Measurements from ENCODE around the gene ARSH.
"Not testable (repeated sequence)": the region's sequence is repeated elsewhere in the genome, so short reads cannot be mapped to it uniquely, and the experiment has no call there.

ARSH gene

DNA sequence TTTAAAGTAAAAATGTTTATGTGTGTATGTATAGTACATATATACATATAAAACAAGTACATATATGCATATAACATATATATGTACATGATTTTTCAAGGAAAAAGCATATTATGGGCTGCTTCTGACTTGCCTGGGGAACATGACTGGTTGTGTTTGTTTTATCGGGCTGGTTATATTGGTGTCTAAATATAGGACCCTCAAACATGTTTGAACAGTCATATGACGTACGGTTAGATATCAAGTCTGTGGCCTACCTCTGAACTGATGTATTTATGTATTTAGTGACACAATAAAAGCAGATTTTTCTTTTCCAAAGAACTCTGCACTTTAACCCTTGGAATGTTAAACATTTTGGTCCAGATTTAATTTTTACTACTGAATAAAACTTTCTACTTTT lies 39.3 kb upstream of the ARSH start:
- in situ Hi-C loops (cut with HindIII; ENCODE audit: low sequenced_read_pairs) = no loop called here

DNA sequence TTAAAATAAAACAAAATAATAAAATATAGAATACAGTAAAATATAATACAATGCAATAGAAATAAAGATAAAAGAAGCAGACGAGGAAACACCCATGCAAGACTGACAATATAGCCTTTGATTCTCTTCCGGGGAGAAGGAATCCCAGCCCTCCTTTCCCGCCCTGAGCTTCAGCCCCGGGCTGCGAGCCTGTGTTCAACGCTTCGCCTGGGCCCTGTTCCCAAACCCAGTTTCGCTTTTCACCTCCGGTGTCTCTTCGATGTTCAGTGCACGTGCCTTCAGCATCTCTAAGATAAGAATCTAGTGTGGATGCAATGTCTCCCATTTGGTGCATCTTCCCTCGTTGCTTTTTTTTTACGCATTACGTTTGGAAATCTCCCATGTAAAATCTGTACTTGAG lies 38.8 kb upstream of the ARSH start:
- TF ChIP-seq, protein P1, sequence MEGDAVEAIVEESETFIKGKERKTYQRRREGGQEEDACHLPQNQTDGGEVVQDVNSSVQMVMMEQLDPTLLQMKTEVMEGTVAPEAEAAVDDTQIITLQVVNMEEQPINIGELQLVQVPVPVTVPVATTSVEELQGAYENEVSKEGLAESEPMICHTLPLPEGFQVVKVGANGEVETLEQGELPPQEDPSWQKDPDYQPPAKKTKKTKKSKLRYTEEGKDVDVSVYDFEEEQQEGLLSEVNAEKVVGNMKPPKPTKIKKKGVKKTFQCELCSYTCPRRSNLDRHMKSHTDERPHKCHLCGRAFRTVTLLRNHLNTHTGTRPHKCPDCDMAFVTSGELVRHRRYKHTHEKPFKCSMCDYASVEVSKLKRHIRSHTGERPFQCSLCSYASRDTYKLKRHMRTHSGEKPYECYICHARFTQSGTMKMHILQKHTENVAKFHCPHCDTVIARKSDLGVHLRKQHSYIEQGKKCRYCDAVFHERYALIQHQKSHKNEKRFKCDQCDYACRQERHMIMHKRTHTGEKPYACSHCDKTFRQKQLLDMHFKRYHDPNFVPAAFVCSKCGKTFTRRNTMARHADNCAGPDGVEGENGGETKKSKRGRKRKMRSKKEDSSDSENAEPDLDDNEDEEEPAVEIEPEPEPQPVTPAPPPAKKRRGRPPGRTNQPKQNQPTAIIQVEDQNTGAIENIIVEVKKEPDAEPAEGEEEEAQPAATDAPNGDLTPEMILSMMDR (IDR thresholded peaks at IDR 0.05; ENCODE audit: low read depth, low read length, missing control alignments) = no peak

More for the DNA sequence above, 39.3 kb upstream of the ARSH start:
- no peak overlapping the region for H3K4me3 ChIP-seq (ENCODE audit: low read depth, low read length)
- DNase-seq (ENCODE audit: low read depth) = no peak
- TF ChIP-seq, protein P1 (IDR thresholded peaks at IDR 0.05; ENCODE audit: low read depth, low read length, missing control alignments) = no peak

DNA sequence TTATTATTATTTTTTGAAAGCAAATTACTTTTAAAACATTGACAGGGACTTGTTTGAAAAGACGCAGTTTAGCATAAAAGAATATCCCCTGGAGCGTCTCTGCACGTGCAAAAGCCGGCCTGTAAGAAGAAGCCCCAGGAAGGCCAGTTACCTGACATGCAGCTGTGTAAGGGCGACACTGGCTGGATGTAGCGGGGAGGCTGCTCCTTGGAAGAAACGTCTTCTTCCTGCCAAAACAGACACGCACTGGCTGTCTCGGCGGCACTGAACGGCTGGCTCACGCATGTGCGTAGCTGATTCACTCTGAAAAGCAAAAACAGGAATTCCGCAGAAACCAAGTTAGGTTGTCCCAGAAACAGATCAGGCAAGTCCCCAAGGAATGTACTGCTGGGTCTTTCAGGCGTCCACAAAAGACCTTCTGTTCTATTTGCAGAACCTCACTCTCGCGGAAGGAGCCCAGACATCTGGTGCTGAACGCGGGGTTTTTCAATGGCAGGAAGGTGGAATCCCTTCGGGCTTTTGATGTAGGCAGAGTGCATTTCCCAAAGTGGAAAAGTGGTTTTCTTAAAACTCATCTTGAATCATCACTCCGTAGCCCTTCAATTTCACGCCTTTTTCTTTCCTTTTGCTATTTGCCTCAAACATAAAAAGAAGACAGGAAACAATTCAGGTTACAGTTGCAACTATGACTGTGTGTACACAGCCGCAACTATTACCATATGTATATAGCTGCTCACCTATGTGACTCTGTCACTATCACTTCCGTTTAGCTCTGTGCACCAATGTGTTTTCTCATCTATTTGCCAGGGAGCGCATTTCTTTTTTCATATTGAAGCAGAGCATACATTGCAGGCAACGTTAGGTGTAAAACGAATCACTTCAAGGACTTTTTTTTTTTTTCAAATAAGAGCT lies 38.1 kb upstream of the ARSH start:
- in situ Hi-C loops (cut with HindIII; ENCODE audit: low sequenced_read_pairs) = no loop called here
- peak; percentile 53 for DNase-seq (ENCODE audit: low read depth)
- TF ChIP-seq, protein P1 (IDR thresholded peaks at IDR 0.05; ENCODE audit: low read depth, low read length, missing control alignments) = no peak
- peak overlapping the region; percentile 34 for H3K4me3 ChIP-seq (ENCODE audit: low read depth, low read length)

More for the DNA sequence above, 38.8 kb upstream of the ARSH start:
- in situ Hi-C loops (cut with HindIII; ENCODE audit: low sequenced_read_pairs) = no loop called here
- DNase-seq (ENCODE audit: low read depth) = no peak
- H3K4me3 ChIP-seq (ENCODE audit: low read depth, low read length) = peak overlapping the region; percentile 34

DNA sequence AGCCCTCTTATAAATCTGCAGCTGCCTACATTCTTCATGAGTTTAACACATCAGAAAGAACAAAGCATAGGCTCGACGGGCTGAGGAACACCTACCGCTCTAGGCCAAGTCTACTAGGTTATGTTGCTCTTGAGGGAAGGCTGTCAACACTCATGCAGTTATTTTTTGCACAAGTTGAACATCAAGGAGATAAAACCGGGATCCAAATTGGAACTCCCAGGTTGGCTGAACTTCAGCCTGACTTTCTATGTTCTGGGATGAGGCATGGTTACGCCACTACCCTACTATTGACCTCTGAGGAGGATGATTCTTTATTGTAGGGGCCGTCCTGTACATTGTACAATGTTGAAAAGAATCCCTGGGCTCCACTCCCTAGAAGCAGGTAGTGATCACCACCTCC lies 37.3 kb upstream of the ARSH start:
- TF ChIP-seq, protein P1 (IDR thresholded peaks at IDR 0.05; ENCODE audit: low read depth, low read length, missing control alignments) = no peak
- in situ Hi-C loops (cut with HindIII; ENCODE audit: low sequenced_read_pairs) = no loop called here
- DNase-seq (ENCODE audit: low read depth) = no peak

DNA sequence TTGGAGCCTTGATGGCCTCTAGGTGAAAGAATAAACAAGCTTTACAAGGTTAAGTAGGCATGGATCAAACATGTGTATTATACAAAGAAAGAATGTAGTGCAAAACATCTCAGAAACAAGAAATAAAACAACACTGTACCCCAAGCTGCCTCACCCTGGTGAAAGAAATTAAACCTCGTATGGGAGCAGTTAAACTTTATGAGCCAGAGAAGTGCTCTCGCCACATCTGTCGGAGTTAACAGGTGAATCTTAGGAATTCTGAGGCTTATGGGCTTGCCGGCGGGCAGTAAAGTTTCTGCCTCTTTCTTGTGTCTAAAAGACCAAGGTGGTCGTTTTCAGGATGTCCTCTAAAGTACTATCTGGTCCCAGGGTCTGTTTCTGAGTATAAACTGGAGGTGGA lies 34.0 kb upstream of the ARSH start:
- in situ Hi-C loops (cut with HindIII; ENCODE audit: low sequenced_read_pairs) = no loop called here
- TF ChIP-seq, protein P1 (IDR thresholded peaks at IDR 0.05; ENCODE audit: low read depth, low read length, missing control alignments) = no peak
- no peak for DNase-seq (ENCODE audit: low read depth)
- H3K4me3 ChIP-seq (ENCODE audit: low read depth, low read length) = no peak overlapping the region

More for the DNA sequence above, 37.3 kb upstream of the ARSH start:
- no peak overlapping the region for H3K4me3 ChIP-seq (ENCODE audit: low read depth, low read length)

DNA sequence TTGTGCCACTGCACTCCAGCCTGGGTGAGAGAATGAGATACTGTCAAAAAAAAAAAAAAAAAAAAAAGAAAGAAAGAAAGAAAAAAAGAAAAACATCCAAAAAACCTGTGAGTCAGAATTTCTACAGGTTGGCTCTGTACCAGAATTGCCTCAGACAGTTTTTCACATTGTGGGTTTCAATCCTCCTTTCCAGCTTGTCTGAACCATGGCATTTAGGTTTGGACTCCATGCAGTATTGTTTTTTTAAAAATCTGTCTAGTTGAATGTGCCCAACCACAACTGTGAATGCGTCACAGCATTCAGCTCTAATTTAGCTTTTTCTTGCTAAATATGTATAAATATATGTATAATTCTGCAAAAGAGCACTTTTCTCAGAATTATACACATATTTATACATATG lies 31.4 kb upstream of the ARSH start:
- peak; percentile 65 for DNase-seq (ENCODE audit: low read depth)
- TF ChIP-seq, protein P1 (IDR thresholded peaks at IDR 0.05; ENCODE audit: low read depth, low read length, missing control alignments) = no peak
- in situ Hi-C loops (cut with HindIII; ENCODE audit: low sequenced_read_pairs) = no loop called here
- no peak overlapping the region for H3K4me3 ChIP-seq (ENCODE audit: low read depth, low read length)

DNA sequence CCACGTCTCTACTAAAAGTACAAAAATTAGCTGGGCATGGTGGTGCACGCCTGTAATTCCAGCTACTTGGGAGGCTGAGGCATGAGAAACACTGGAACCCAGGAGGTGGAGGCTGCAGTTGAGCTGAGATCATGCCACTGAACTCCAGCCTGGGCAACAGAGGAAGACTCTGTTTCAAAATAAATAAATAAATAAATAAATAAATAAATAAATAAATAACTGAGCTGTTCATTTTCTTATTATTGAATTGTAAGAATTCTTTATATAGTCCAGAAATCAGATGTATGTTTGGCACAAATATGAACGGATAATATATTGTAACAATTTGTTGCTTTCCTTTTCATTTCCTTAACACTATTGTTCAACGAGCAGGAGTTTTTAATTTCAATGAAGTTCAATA lies 27.7 kb upstream of the ARSH start:
- H3K4me3 ChIP-seq (ENCODE audit: low read depth, low read length); in situ Hi-C loops (cut with HindIII; ENCODE audit: low sequenced_read_pairs); DNase-seq (ENCODE audit: low read depth): not testable (repeated sequence)
